K562 (cell line): ENCODE data around the gene GNAT1. TPM values are rescaled to one million over a fixed set of nuclear protein-coding genes. Genes with fewer than 3 reads are reported as not detected.

Experiments
- ATAC-seq: fragments of 200-7000 bp; cut with Tn5 transposase; 3 replicates; pipeline ENCODE4 v1.9.1; 2020; ENCODE audit warnings: moderate library complexity
- BruUV-seq: library from RNA; stranded (reverse); fragments of 400-500 nt; replicated peaks from 2 replicates; lab custom pipeline; 2021; lab: Mats Ljungman, UMichigan
- CTCF ChIA-PET: fragments of 300-600 bp; formaldehyde crosslinking; extraction: SDS; loops from one replicate; lab custom pipeline; 2021; ENCODE audit warnings: low intra/inter-chr PET ratio; lab: Yijun Ruan, JAX
- POLR2A ChIA-PET: fragments of 300-600, 350-650 bp; sonication (Branson Sonifier 250); formaldehyde crosslinking; extraction: SDS; loops from one replicate; lab custom pipeline; 2021; ENCODE audit warnings: antibody characterized with exemption, inconsistent platforms; lab: Yijun Ruan, JAX
- DNase-seq, 4 experiments: peaks; one replicate each; pipeline versions ENCODE4 v3.0.0 to v3.0.0-alpha.2; 2011 to 2018; ENCODE audit warnings: low spot score in 3 of 4, mixed read lengths in 3 of 4; ENCODE audit errors: extremely low read depth in 1 of 4
- FAIRE-seq: peaks from 2 replicates; lab custom pipeline; 2011; peaks lifted over from hg19 to GRCh38; lab: Jason Lieb, UNC
- H2AFZ ChIP-seq: 2 replicates; pipeline ENCODE4 v1.6.0; 2011; ENCODE audit warnings: low read depth, low read length, control low read depth, inconsistent platforms
- H3K27ac ChIP-seq: fragments of 200-600 bp; 3 replicates; pipeline ENCODE4 v1.8.0; 2011; ENCODE audit warnings: low read depth, mild to moderate bottlenecking, control low read depth, inconsistent platforms, low read length, moderate library complexity, mixed read lengths; ENCODE audit errors: extremely low read depth
- H3K27me3 ChIP-seq, 2 experiments: fragments of 300-600 bp in 1 of 2; 2 replicates in 1 of 2; 3 replicates in 1 of 2; pipeline versions ENCODE4 v1.6.0 to v1.8.0; 2011; ENCODE audit warnings: inconsistent platforms in 2 of 2, low read length in 2 of 2, mild to moderate bottlenecking in 1 of 2, mixed read lengths in 1 of 2, moderate library complexity in 1 of 2; ENCODE audit not compliant: control insufficient read depth in 2 of 2, insufficient read depth in 2 of 2
- H3K36me3 ChIP-seq: fragments of 300-600 bp; 3 replicates; pipeline ENCODE4 v1.8.0; 2011; ENCODE audit warnings: mild to moderate bottlenecking, low read length, inconsistent platforms; ENCODE audit not compliant: control insufficient read depth, insufficient read depth
- H3K4me1 ChIP-seq, 2 experiments: fragments of 200-600 bp in 1 of 2; replicated peaks in 1 of 2; 2 replicates in 1 of 2; 3 replicates in 1 of 2; pipeline versions ENCODE4 v1.5.1 to v1.8.0; 2011; ENCODE audit warnings: inconsistent platforms in 2 of 2, low read length in 2 of 2, mild to moderate bottlenecking in 1 of 2, mixed read lengths in 1 of 2, moderate library complexity in 1 of 2; ENCODE audit not compliant: control insufficient read depth in 2 of 2, insufficient read depth in 2 of 2
- H3K4me2 ChIP-seq: 2 replicates; pipeline ENCODE4 v1.6.1; 2011; ENCODE audit warnings: low read length, control low read depth, inconsistent platforms, mixed read lengths; ENCODE audit not compliant: insufficient read depth
- H3K4me3 ChIP-seq: fragments of 200-600 bp; sonication (generic), shearing (Covaris generic); 2 replicates; pipeline ENCODE4 v1.5.1; 2016; ENCODE audit warnings: control low read depth, inconsistent platforms
- H3K79me2 ChIP-seq: fragments of 200-600 bp; 3 replicates; pipeline ENCODE4 v1.8.0; 2011; ENCODE audit warnings: low read length, inconsistent platforms; ENCODE audit not compliant: control insufficient read depth, insufficient read depth
- H3K9ac ChIP-seq, 2 experiments: 2 replicates each; pipeline versions ENCODE4 v1.6.0 to v1.6.1; 2011; ENCODE audit warnings: low read depth in 2 of 2, low read length in 2 of 2, control low read depth in 1 of 2, inconsistent platforms in 1 of 2, mild to moderate bottlenecking in 1 of 2, mixed read lengths in 1 of 2; ENCODE audit not compliant: insufficient read depth in 1 of 2
- H3K9me1 ChIP-seq: one replicate; pipeline ENCODE4 v1.6.0; 2011; ENCODE audit warnings: inconsistent platforms, mild to moderate bottlenecking, low read length, moderate library complexity; ENCODE audit not compliant: control insufficient read depth, insufficient read depth
- H3K9me3 ChIP-seq: replicated peaks from 2 replicates; pipeline ENCODE4 v1.5.1; 2011; ENCODE audit warnings: low read depth, low read length, inconsistent platforms; ENCODE audit not compliant: control insufficient read depth, insufficient read depth
- H4K20me1 ChIP-seq: replicated peaks from 2 replicates; pipeline ENCODE4 v1.6.1; 2011; ENCODE audit warnings: low read length, inconsistent platforms, mixed read lengths; ENCODE audit not compliant: control insufficient read depth, insufficient read depth
- BCOR ChIP-seq: fragments of 450-650 bp; IDR thresholded peaks from 2 replicates; pipeline ENCODE4 v1.6.1; 2016
- FUS ChIP-seq: fragments of 200-400 bp; formaldehyde crosslinking; optimal IDR thresholded peaks from 2 replicates; pipeline ENCODE3; 2017; ENCODE audit warnings: low read depth, low read length
- KDM1A ChIP-seq, 2 experiments: fragments of 450-650 bp; IDR thresholded peaks; 2 replicates each; pipeline ENCODE4 v1.6.1; 2016; ENCODE audit warnings: mild to moderate bottlenecking in 2 of 2
- NFIC ChIP-seq: fragments of 450-650 bp; IDR thresholded peaks from 2 replicates; pipeline ENCODE4 v1.6.1; 2017; ENCODE audit warnings: mild to moderate bottlenecking, inconsistent platforms
- NR2C2 ChIP-seq, 2 experiments: fragments of 200-800 bp in 1 of 2; sonication (Bioruptor generic) in 1 of 2; sonication (generic) in 1 of 2; formaldehyde crosslinking in 1 of 2; IDR thresholded peaks; 2 replicates each; pipeline versions ENCODE4 v1.6.1 to v1.8.0; 2016 to 2022; ENCODE audit warnings: mild to moderate bottlenecking in 1 of 2, missing compliant biosample characterization in 1 of 2, missing genetic modification characterization in 1 of 2, missing genetic modification reagents in 1 of 2
- POLR3G ChIP-seq: IDR thresholded peaks from 2 replicates; pipeline ENCODE4 v1.6.1; 2011; ENCODE audit not compliant: insufficient read length, insufficient replicate concordance; ENCODE audit errors: extremely low read depth
- RBM25 ChIP-seq: fragments of 200-400 bp; formaldehyde crosslinking; IDR thresholded peaks from 2 replicates; pipeline ENCODE4 v1.6.1; 2018; ENCODE audit warnings: low read length, low read depth, moderate library complexity; ENCODE audit not compliant: severe bottlenecking
- TCF7L2 ChIP-seq: fragments of 150-350 bp; IDR thresholded peaks from 2 replicates; pipeline ENCODE4 v1.6.1; 2016; ENCODE audit warnings: low read depth, mild to moderate bottlenecking, low read length, moderate library complexity
- WGBS: fragments of 100-300 bp; shearing (Covaris generic); methylation state at CpG from one replicate; pipeline ENCODE4 v1.1.6; 2016; ENCODE audit warnings: low coverage, mixed read lengths; ENCODE audit not compliant: insufficient coverage; ENCODE audit errors: missing lambda C conversion rate; 5-methylcytosine and 5-hydroxymethylcytosine counted together
- in situ Hi-C: fragments of 300-500 bp; cut with MboI; formaldehyde crosslinking; loops from 4 replicates; pipeline ENCODE4 v1.15.0; 2018; ENCODE audit warnings: inconsistent platforms, mixed read lengths
- intact Hi-C: fragments of 100-400 bp; cut with micrococcal nuclease; formaldehyde crosslinking; loops from 2 replicates; pipeline ENCODE4 v1.14.2; 2022
- polyA plus RNA-seq, 8 experiments: library from polyadenylated mRNA; depleted of rRNA in 4 of 8; stranded (reverse) in 5 of 8; unstranded in 3 of 8; fragments of >200 nt; fragmentation: Nextera tagmentation in 2 of 8; fragmentation: Illumina TruSeq in 1 of 8; extraction: Ambion mirVana in 2 of 8; extraction: Trizol in 1 of 8; gene quantifications; 2 replicates each; pipeline versions ENCODE4 v1.2.1 to v1.2.3, GENCODE V29; 2011 to 2014; ENCODE audit warnings: inconsistent platforms in 1 of 8, missing spikeins in 1 of 8
- total RNA-seq, 7 experiments: library from RNA; depleted of rRNA in 6 of 7; stranded (reverse); fragments of >200 nt in 6 of 7; fragmentation: Illumina TruSeq in 2 of 7; extraction: Trizol in 2 of 7; gene quantifications; 2 replicates each; pipeline versions ENCODE4 v1.2.1 to v1.2.3, GENCODE V29; 2011 to 2021; ENCODE audit warnings: low replicate concordance in 1 of 7

Gene GNAT1
- total and polyA plus RNA-seq, 9 of the 15 experiments (the other 6 are each of a cell fraction or from before 2014, with no cell fraction given), result not detected

GRCh38 chr3:50158530-50159146, 32.8 kb upstream of the GNAT1 start:
- CTCF ChIA-PET, result no interaction called here
- TF ChIP-seq TCF7L2, result no peak
- TF ChIP-seq POLR3G, result no peak
- TF ChIP-seq BCOR, result peak; percentile 64; the same call in 1 of the 2 replicates
- TF ChIP-seq FUS, result no peak
- TF ChIP-seq NFIC, result no peak
- peak; percentile 52 for TF ChIP-seq RBM25
- TF ChIP-seq NR2C2 (CRISPR knock-in tag; IDR thresholded peaks at IDR 0.05), result no peak
- no peak for TF ChIP-seq NR2C2 (tag; IDR thresholded peaks at IDR 0.05)
- peak in 1 of 2 experiments; percentile 47; a peak in 1 of 4 replicates for TF ChIP-seq KDM1A (IDR thresholded peaks at IDR 0.05)
- TF ChIP-seq, all 486 proteins: peak for 3

More at GRCh38 chr3:50158530-50159146, 32.8 kb upstream of the GNAT1 start:
- Histone ChIP-seq H3K36me3 (no peaks in the 10 kb centered on the region), H2AFZ (no peak overlapping the region), H3K9me1 (no peaks in the 10 kb centered on the region), H3K4me1 (peaks cover 9 to 58% of the 10 kb centered on the region in 2 experiments; a peak in 4 of 5 replicates), H3K27me3 (no peaks in the 10 kb centered on the region), H3K4me2 (no peak overlapping the region), H3K79me2 (no peaks in the 10 kb centered on the region; the same call in 2 of the 3 replicates), H3K27ac (no peak overlapping the region), H4K20me1 (peaks cover 3% of the 10 kb centered on the region; the same call in 1 of the 2 replicates), H3K9ac (no peak overlapping the region; a peak in 1 of 4 replicates), H3K4me3 (no peak overlapping the region), H3K9me3 (no peaks in the 10 kb centered on the region)
- intact Hi-C loops, result no loop called here
- DNase-seq (no peak), FAIRE-seq (no peak), ATAC-seq (no peak)
- POLR2A ChIA-PET, result interaction anchor here (0.6 kb wide), 1 partner anchor 78 kb away, joined by 3 read pairs; no protein-coding TSS in a partner anchor
- in situ Hi-C loops, result no loop called here
- no TSS peak for BruUV-seq
- 56% methylated on average over 7 of the region's 10 CpGs for WGBS
